GM21367 (cell line): ENCODE results near the gene PRELID2.
"Not testable (repeated sequence)": the region's sequence is repeated elsewhere in the genome, so short reads cannot be mapped to it uniquely, and the experiment has no call there.

Experiments
- ATAC-seq: cut with Tn5 transposase; IDR thresholded peaks from one replicate; pipeline ENCODE4 v1.9.1; 2021; ENCODE audit not compliant: unreplicated experiment

The PRELID2 gene

DNA sequence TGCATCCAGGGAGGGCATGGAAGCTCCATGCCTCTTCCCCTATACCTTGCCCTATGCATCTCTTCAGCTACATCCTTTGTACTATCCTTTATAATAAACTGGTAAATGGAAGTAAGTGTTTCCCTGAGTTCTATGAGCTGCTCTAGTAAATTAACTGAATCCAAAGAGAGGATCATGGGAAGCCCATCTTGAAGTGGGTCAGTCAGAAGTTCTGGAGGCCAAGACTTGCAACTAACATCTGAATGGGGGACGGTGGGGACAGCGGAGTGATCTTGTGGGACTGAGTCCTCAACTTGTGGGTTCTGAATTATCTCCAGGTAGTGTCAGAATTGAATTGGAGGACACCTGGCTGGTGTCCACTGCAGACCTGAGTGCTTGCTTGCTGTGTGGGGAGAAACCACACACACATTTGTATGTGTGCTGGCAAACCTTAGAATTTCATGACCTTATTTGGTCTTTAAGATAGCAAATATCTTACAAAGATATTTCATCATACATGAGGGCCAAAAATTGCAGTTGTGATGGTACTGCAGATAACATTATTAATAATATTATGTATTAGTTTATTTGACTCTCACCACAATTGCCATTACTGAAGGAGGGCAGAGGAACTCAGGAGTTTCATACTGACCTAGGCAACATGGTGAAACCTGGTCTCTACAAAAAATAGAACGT is 5.5 kb upstream of the PRELID2 start:
- no peak for ATAC-seq

DNA sequence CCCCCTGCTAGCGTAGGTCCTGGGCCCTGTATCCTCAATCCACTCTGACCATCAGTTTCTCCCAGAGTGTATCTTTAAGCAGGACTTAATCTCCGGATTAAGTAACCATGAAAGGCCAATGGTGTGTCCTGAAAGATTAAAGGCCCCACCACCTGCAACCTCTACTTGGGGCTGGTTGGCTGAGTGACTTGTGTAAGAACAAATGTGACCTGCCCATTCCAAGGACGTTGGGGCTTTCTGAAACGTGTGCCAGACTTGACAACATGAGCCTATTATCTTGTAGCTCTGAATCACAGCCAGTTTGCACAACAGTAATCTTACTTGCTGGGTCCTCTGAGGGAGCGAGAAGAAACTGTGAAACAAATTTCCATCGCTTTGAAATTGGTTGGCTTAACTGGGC is 3.1 kb upstream of the PRELID2 start:
- no peak for ATAC-seq

DNA sequence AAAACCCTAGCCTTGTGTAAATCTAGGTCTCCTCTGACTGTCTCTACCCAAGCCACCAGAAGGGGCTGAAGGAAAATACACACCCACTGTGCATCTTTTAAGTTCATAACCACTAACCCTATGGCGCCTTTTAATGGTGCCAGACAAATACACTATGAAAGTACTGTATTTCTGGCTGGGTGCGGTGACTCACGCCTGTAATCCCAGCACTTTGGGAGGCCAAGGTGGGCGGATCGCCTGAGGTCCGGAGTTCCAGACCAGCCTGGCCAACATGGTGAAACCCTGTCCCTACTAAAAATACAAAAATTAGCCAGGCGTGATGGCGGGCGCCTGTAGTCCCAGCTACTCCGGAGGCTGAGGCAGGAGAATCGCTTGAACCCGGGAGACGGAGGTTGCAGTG is 1.1 kb upstream of the PRELID2 start:
- not testable (repeated sequence) for ATAC-seq

DNA sequence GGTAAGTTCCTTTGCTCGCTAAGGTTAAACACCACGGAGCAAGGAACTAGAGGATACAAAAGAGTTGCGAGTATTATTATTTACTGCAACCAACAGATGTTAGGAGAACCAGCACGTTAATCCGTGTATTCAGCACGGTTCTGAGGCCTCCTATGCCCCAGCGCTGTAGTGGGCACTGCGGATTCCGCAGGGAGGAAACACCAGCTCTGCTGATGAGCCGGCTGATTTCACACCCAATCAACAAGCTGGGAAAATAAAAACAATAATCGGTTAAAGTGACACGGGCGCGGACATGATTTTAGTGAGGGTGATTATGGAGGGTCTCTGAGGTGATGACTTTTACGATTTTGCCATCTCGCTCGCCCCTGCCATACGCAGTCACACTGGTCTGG is 702 bp upstream of the PRELID2 start:
- no peak for ATAC-seq

DNA sequence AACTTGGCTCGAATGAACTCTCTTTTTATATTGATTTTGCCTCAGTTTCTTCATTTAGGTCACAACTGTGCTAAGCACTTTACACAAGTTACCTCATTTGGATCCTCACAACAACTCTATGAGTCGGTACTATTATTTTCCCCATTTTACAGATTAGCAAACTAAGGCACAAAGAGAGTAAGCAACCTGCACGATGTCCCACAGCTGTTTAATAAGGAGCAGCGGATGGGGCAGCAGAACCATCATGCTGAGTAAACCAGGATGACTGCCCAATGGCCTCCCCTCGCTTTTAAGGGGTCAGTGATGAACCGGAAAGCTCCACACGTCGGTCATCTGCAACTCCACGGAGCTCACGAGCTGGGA is 607 bp downstream of the PRELID2 start:
- no peak for ATAC-seq

DNA sequence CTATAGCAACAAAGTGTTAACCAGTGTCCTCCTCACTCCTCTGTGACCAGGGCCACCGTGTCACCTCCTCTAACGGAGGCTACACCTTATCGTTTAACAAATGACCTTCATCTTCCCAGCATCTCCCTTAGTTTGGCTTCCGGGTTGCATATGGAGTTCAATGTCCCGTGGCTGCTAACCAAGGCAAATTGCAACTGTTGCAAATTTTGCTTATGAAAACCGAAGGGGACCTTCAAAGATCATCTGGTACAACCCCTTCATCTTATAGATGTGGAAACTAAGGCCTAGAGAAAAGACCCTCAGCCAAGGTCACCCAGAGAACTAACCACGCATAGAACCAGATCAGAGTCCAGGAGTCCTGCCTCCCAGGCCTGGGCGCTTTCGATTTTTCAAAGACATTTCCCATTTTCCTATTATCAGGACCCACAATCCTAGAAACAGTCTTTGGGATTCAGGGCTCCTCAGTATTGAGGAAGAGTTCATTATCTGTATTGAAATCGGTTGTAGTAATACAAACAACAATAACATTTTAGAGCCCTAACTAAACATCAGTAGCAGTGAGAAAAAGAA is 1.4 kb downstream of the PRELID2 start:
- no peak for ATAC-seq

DNA sequence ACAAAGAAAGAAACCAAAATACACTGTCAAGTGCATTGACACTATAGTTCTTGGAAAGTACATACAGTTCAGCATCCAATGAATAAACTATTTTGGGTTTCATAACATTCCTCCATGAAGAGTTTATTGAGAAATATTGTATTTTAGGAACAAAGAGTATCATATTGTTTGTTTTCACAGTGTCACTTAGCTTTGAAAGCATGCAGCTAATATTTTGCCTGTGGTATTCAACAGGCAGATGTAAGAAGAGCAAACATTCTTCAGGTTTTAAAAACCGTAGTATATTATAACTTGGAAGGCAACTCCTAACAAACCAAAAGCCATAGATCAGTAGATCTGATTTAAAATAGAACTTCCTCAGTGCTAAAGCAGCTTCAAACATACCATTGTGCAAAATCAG is 4.5 kb downstream of the PRELID2 start:
- no peak for ATAC-seq

DNA sequence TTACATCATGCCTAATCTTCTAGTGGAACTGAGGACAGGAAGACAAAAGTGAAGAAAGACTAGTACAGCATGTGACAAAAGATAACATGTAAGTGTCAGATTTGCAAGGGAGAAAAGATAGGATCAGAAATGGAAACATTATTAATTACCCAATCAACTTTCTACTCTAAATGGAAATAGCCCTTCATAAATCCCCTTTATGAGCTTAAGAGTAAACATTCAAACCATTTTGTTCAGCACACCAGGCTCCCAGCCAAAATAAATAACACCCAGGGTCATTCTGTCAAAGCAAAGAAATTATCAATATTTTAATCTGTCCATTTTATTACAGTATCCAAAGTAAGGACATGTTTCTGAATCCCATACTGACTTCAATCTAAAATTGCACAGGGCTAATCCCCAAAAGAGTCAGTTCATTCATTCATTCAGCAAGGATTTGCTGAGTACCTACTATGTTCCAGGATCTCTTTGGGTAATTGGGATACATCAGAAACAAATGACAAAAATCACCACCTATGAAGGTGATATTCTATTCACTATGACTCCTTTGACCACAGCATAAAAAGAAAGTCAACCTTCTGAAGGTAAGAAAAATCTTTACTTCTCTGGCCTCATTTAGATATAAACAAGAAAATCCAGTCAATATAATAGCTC is 5.3 kb downstream of the PRELID2 start:
- no peak for ATAC-seq

DNA sequence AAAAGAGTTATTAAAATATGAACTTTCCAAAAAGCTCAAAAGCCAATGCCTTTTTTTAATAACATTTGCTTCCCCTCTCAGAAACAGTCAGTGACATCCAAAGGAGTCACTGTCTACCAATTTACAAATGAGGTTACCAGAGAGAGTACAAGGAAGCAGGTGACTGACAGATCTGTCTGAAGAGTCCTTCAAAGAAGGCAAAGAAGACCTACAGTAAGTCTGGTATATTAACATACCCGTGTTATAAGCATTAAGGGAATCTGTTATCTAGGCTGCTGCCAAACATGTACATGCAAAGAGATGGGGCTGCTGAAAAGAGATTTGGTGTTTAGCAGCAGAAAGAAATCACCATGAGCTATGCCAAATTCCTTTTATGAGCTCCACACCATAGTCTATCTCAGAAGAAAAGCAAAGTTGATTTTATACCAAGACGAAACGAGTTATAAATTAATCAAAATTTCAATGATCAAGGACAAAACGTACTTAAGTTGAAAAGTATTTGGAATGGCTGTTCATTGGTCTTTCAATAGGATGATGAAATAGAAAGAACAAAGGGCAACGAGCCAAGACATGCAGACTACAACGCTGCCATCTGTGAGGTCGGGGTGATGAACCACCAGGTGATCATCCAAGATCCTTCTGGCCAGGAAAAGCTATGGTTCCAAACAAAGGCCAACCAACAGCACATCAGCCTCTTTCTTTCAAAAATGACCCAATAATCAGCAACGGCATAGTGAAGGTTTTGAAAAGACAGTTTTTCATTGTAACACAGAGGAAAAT is 8.1 kb downstream of the PRELID2 start:
- no peak for ATAC-seq

DNA sequence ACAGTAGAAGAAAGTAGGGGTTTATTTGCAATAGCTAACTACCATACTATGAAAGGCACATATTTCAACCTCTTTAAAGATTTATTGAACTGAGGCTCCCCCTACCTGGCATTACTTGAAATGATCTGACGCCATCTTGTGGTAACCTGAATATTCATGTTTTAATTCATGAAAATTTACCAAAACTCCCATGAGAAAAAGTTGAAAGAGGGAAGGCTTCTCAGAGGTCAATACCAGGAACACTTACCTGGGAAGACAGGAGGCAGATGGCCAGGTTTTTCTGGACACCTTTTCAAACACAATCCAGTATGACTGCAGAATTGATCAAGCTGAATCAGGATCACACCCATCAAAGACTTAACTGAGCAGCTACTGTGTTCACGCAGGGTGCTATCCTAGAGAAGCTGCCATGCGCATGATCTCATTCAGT is 9.4 kb downstream of the PRELID2 start:
- peak; percentile 74 for ATAC-seq

DNA sequence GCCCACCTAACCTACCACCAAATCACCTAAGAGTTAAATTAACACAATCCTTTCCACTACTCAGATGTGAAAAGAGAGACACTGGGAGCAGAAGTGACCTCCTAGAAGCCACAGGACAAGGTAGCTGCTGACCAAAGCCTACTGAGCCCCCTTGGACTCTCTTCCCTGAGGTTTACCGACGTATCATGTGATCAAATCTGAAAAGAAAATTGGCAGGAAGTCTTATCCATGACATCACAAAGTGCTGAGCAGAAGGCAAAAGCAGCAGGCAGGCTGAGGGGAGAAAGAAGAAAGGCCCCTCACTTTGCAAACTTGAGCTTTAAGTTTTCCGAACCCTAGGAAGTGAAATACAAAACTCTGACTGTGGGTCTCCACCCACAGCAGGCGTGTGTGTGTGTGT is 11.1 kb downstream of the PRELID2 start:
- no peak for ATAC-seq

DNA sequence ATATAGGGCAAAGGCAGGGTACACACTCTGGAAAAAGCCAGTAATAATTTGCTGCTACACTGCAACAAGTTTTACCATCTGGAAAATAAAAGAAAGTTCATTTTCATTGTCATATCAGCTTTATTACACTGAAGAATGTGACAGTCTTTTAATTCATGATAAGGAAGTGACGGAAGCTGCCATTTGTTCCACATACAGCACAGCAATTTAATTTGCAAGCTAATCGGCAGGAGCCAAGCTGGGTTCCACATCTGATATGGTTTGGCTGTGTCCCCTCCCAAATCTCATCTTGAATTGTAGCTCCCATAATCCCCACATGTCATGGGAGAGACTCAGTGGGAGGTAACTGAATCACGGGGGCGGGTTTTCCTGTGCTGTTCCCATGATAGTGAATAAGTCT is 16.5 kb downstream of the PRELID2 start:
- ATAC-seq: no peak

DNA sequence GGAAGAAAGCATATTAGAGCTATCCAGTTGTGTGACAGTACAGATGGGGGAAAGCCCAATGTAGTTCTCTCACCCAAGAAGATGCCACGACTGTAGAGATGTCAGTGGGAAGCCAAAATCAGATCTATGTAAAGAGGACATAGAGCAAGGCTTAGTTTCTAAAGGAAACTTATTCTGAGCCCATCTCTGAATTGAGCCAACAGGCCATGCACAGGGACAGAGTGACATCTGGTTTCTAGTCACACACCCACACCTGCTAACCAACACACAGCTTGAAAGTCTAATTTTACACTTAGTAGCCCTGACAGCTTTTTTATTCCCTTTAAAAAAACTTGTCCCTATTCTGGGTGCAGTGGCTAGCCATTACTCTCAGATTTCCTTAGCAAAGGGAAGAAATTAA is 22.3 kb downstream of the PRELID2 start:
- no peak for ATAC-seq

DNA sequence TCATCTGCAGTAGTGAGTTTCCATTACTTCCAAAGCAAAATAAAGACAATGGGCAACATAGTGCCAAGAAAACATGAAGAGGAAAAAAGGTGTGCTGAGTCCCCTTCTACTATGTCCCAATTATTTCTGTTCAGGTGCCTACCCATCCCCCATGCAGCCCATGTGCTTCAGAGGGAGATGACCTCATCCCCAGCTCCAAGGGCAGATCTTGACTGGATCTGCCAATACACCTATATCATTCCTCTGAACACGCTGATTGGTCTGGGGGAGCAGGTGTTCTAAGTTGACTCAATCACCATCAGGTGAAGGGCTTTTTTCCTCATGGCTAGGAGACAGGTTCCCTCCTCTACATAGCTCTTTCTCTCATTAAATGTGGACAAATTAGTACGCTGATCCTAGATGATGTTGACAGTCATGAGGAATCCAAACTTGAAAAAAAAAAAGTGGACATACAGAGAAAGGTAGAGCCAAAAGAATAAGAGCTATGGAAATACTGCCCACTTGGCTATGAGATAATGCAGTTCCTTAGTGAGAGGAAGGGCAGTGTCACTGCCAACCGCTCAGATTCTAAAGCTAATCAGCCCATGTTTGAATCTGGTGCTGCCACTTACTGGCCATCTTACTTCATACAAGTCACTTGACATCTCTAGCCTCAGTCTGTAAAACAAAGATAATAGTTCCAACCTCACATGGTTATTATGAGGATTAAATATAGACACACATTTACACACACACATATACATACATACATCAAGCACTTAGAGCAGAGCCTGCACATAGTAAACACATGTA is 23.1 kb downstream of the PRELID2 start:
- ATAC-seq: no peak

DNA sequence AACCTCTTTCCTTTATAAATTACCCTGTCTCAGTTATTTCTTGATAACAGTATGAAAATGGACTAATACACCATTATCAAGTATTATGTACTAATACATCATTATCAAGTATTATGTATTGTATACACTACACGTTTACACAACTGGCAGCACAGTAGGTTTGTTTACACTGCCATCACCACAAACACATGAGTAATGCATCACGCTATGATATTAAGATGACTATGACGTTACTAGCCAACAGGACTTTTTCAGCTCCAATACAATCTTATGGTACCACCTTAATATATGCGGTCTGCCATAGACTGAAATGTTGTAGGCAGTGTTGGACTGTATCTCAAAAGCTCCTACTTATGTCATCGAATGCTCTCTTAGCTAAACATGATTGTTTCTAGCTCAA is 28.2 kb downstream of the PRELID2 start:
- ATAC-seq: no peak

DNA sequence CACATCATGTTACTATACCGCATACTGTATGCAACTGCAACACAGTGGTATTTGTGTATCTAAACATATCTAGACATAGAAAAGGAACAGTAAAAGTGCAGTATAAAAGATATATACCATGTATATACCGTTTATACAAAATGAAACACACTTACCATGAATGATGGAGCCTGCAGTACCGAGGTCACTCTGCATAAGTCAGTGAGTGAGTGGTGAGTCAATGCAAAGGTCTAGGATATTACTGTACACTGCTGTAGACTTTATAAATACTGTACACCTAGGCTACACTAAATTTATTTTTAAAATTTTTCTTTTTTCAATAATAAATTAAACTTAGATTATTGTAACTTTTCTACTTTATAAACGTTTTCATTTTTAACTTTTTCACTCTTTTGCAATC is 29.3 kb downstream of the PRELID2 start:
- no peak for ATAC-seq

DNA sequence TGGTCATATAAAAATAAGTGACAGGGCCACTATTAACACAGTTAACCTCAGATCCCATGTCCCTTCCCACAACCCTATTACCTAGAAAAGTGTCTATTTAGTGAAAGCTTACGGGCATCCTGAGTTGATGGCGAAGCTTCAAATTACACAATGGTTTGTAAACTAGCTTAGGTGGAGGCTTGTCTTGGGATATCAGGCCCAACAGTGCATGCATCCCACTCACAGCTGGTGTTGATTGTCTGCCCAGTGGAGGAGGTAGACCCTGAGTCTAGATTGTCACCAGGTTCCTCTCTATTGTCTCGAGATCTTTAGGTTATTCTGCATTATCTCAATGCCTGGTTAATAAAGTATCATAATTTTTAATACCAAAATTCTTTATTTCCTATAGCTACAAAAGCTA is 30.4 kb downstream of the PRELID2 start:
- no peak for ATAC-seq

DNA sequence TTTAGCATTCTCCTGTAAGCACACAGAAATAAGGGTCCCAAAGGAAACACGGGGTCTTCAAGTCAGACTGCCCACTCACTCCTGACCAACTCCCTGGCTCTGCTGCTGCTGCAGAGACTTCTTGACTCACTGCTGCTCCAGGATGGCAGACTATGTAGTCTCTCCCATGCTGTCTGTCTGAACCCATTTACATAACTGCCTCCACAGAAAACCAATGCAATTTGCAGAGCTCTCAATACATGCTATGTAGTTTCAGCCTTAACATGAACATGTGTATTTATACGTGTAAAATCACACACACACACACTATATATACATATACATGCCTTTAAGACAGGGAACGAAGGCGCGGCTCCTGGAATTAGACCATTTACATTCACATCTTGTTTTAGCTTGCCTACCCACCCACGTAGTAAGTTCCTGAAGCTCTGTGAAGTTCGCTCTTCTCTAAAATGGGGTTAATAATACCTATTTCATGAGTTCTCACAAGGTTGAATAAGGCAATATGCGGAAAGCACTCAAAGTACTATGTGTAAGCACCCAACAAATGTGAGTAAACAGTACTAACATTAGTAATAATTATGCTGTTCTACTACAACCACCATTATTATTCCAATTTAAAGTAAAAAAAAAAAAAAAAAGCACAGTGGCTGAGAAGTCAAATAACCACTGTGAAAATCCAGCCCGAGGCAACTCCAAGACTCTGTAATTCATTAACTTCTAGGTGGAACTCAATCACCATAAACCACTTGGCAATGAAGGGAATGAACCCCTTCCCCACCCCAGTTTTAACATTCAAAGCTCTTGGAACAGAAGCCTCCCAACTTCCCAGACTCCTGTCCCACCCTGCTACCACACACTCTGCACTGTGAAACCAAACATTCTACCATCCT is 31.8 kb downstream of the PRELID2 start:
- ATAC-seq: no peak

DNA sequence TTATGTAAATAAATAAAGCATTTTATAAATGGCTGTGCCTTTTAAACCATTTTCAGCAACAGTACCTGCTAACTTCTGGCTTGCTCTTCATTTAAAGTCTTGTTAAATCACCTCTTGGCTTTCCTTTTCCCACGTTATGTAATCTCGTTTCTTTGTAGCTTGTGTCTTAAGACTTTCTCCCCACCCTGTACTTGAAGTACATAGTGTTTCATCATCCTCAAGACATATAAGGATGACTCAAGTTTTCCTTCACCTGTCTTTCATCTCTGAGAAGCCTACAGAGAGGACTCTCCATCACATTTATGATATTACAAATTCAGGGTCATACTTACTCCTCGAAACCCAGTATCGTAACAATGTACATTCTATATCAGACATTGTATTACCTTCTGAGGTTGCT is 33.9 kb downstream of the PRELID2 start:
- no peak for ATAC-seq

DNA sequence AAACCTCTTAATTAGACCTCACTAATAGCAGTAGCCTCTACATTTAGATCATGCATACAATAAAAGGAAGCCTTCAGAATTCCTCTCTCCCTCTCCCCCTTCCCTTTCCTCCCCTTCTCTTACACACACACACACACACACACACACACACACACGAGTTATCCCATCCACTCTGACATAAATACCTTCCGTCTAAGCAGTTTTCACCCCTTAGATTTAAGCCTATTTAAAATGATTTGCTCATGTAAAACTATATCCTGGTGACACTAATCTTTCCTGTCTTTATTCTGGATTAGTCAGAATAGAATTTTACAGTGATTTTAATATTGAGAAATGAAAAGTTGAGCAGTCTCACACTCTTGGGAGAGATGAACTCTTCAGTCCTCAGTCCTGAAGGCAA is 35.0 kb downstream of the PRELID2 start:
- ATAC-seq: no peak
